HG03025 (cell line): Measurements from ENCODE around the gene MET.
"Not testable (repeated sequence)": the region's sequence is repeated elsewhere in the genome, so short reads cannot be mapped to it uniquely, and the experiment has no call there.

Experiments used
- ATAC-seq: cut with Tn5 transposase; IDR thresholded peaks from one replicate; pipeline ENCODE4 v1.9.1; 2021; ENCODE audit warnings: mild to moderate bottlenecking, moderate library complexity; ENCODE audit not compliant: unreplicated experiment, low FRiP score

Gene MET

DNA sequence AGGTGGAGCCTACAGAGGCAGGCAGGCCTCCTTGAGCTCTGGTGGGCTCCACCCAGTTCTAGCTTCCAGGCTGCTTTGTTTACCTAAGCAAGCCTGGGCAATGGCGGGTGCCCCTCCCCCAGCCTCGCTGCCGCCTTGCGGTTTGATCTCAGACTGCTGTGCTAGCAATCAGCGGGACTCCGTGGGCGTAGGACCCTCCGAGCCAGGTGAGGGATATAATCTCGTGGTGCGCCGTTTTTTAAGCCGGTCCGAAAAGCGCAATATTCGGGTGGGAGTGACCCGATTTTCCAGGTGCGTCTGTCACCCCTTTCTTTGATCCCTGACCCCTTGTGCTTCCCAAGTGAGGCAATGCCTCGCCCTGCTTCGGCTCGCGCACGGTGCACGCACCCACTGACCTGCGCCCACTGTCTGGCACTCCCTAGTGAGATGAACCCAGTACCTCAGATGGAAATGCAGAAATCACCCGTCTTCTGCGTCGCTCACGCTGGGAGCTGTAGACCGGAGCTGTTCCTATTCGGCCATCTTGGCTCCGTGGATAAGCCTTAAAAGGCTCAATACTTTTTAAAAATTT, 52.0 kb downstream of the MET start:
- not testable (repeated sequence) for ATAC-seq

DNA sequence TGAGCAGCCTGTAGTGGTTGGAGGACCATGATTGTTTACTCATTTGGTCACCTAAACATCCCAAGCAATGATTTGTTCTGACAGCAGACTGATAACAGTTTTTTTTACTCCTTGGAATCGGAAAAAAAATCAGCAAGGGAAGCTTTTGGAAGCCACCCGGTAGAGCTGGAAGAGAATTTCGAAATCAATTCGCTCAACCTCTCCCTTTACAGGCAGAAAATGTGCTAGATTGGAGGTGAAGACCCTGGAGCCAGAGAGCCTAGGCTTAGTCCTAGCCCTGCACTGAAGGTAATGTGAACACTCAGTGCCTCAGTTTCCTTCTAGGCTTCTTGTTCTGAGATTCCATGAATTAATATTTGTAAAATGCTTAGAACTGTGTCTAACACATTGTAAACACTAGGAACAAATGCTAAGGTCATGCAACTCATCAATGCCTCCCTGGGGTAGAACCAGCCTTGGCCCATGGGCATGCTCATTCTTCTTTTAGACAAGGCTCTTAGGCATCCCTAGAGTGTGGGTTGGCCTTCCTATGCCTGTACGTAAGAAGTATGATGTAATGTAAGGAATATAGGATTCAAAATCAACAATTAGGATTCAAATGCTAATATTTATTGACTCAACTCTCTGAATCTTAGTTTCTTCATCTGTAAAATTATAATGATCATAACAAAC, 52.7 kb downstream of the MET start:
- ATAC-seq, result no peak

DNA sequence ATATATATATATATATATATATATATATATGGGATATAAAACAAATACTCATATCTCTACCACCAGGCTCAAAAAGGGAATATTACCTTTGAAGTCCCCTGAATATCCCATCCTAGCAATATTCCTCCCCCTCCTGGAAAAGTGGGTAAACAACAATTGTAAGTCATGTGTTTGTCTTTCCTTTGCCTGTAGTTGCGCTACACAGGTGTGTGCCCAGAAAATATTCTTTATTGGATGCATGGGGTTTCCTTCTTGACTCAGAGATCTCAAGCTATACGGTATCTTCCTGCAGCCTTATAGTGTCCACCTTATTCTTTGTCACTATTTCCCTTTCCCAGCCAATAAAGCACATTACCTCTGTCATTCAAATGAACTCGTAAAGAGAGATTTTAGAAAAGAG, 54.2 kb downstream of the MET start:
- ATAC-seq, result no peak

DNA sequence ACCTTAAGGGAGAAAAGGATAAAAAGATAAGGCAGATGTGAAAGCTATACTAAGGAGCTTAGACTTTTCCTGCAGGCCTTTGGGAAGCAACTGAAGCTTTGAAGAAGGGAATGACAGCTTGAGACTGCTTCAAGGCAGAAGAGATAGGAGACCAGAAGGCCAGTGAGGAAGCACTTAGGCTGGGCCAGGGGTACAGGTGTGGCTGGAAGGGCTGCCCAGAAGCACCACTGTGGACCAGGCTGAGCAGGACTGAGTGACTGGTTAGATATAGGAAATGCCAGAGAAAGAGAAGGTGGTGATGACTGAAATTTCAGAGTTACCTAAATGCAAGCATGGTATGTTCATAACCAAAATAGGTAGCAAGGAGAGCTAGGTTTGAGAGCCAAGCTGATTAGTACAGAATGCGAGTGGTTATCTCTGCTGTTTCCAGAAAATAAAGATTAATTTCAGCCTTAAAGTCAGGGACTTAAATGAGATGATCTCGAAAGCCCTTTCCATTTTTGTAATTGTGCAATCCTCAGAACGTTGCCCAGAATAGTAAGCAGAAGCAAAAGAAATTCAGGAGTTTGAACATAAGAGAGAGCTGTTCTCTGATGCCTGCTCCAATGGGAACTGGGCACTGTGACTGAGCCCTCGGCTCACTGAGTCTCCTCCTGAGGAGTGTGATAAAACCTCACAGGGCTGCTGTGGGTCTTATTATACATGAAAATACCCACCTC, 54.9 kb downstream of the MET start:
- ATAC-seq, result no peak

DNA sequence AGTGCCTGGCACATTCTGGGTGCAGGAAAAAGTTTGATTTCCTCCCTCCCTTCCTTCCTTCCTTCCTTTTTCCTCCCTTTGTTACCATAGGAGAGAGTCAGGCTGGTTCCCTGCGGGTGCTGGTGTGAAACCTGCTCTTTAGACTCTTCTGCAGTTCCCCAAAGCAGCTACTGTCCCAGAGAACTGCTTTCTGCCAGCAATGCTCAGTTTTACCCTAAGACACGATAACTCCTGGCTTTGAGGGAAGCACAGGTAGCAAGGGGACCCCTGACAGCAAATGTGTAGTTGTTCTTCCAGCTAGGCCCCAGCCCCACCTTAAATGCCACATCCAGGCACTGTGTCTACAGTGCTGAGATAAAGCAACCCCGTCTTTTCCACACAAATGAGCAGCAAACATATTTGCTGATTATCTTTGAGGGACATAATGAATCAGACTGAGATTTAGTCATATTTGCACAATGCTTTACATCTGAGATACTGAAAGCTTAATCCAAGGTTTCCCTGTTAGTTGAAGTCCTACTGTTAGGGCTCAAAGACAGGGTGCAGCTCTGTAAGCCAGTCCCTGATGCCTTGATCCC, 55.5 kb downstream of the MET start:
- no peak for ATAC-seq

DNA sequence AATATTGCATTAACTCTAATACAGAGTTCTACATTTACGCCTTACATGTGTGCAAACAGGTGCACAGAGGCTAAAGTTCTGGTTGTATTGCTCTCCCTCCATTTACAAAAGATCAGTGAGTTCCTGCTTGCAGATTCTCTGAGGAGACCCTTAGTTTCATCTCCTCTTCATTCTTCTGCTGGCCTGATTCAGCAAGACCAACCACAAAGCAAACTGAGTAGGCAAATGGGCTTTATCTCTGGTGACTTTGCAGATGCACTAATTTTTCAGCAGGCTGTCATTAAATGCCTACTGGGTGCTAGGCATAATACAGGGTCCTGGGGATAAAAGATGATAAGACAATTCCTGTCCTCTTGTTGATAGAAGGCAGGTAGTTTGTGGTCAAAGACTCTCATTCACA, 56.4 kb downstream of the MET start:
- no peak for ATAC-seq

DNA sequence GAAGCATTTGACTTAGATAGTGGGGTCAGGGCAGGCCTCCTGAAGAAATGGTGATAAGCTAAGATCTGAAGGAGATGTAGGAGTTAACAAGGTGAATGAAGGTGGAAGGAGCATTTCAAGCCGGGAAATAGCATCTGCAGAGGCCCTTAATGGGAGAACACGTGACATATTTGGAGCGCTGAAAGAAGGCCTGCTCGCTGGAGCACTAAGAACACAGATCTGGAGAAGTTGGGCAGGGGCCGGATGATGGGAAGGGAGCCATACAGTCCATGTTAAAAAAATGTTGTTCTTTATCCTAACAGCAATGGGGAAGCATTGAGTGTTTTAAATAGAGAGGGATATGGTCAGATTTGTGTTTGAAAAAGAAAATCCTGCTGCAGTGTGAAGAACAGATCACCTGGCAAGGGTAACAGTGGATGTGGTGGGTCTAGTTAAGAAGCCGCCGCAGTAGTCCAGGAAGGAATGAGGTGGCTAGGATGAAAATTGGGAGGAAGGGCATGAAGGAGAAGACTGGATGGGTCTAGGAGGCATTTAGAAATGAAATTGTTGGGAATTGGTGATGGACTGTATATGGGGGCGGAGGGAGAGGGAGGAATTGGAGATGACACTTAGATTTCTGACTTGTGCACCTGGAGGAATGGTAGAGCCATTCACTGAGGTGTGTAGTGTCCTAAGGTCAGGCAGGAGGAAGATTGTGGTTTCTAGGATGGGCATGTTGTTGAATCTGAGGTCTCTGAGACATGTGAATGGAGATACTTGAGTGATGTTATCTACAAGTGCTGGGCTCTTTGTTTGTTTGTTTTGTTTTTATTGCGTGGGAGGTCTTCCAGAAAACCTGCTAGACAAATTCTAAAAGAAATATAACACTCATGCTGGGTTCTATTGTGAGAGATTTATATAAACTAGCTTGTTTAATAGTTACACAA, 58.4 kb downstream of the MET start:
- ATAC-seq, result no peak

DNA sequence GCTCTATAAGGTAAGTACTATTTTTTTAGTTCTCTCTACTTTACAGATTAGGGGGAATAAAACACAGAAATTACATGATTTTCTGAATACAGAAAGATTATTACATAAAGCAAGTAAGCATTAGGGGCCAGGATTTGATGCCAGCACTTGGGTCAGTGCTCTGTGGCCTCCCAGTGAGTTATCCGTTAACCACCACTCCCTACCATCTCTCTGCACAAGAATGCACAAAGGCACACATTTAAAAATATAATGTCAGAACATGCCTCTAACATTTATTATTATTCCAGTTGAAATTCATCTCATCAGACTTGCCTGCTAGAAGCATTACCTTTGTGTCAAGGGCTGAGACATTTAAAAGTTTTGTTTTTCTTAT, 59.0 kb downstream of the MET start:
- no peak for ATAC-seq

DNA sequence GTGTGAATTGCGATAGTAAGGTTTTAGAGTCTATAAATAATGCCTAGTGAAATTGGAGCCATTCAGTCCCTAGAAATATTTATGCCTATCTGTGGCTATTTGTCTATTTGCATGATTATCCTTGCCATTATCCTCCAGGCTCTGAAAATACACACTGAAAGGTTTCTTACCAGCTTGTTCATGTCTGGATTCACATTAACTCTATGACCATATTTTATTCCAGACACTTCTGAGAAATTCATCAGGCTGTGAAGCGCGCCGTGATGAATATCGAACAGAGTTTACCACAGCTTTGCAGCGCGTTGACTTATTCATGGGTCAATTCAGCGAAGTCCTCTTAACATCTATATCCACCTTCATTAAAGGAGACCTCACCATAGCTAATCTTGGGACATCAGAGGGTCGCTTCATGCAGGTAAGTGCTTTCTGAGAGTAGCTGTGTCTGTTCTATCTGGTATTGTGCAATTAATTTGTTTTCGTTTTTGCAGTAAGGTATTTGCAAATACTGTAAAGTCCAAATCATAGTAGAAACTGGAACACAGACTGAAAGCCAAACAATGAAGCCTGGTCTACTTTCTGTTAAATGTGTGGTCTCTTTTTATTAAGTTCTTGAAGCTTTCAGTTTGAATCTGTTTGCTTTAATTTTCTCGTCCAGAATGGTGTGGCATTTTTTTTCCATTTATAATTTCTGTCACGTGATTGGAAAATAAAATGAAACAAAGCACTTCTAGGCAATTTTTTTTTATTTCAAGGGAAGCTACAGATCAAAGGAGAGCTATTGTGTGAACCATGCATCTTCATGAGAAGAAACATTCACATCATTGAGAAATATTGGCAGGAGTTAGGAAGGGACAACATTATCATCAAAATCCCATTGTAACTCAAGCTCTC, 59.7 kb downstream of the MET start:
- ATAC-seq, result no peak

DNA sequence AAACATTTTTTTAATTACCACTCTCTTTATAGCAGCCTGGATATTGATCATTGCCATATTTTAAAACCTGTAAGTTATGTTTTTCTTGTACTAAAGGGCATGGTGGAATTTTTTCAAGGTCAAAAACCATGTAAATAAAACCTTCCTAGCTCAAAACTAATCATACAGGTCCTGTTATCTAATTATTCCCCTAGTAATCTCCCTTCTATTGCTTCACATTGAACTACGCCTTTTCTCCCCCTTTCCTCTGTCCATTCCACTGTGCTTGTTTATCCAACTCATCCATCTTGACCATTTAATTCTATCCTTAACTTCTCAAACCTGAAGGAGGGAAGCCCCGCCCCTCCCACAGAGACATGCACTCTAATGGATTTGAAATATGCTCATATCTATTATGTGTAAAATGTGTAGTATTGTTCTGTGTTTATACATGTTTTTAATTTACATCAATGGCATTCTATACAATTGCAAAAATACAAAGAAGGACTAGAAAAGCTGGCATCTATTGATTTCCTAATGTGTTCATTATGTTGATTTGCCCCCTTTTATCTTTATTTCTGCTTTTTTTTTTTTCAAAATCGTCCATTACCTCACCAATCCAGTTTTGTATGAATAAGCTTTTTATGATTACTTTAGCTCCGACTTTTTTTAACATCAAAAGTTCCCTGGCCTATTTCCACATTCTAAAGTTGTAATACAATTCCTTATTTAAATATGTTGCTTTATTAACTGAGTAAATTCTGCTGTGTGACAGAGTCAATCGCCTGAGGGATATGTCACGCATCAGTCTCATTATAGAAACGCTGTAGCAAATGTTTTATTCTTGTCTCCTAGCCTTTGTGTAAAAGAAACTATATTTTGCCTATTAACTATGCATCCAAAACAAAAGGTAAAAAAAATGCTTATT, 61.0 kb downstream of the MET start:
- ATAC-seq, result no peak

DNA sequence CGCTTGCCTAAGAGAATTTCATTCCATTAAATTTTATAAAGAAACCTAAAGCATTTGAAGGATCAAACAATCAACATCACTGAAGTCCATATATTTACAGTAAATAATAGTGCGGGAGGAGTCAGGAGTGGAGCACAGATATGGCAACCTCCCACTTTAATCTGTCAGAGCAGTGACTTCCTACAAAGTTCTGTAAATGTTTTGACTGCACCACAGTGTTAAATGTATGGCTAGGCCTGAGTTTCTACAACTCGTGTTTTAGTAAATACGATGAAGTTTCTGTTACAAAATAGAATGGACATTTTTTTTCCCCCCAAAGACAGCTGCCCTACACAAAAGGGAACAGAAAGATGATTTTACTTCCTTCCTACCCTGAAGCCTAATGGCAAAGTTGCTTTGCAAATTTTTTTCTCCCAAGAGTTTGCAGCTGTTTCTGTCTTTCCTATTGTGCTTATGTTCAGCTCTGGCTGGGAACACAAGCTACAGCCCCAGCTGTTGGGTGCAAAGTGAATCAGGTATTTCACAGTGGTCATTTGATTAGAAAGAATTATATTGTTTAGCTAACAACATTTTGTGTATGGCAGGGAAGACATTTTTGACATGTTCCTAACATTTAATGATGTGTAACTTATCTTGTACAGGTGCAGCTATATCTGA, 62.1 kb downstream of the MET start:
- no peak for ATAC-seq

DNA sequence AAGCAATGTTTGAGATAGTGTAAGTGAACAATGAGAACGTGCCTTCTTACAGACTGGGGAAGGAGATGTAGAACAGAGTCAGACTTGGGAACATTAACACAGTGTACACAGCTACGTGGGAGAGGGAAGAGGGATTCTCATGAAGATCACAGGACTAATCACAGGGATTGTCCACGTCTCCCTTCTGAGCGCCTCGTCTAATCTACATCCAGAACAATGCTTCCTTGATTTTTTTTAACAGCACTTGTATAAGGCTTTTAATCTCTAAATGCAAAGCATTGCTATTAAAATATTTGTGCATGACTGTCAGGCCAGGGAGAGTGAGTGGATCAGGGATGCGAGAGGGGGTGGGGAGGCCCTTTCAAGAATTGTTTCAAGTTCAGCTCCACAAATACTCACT, 62.7 kb downstream of the MET start:
- ATAC-seq, result no peak

DNA sequence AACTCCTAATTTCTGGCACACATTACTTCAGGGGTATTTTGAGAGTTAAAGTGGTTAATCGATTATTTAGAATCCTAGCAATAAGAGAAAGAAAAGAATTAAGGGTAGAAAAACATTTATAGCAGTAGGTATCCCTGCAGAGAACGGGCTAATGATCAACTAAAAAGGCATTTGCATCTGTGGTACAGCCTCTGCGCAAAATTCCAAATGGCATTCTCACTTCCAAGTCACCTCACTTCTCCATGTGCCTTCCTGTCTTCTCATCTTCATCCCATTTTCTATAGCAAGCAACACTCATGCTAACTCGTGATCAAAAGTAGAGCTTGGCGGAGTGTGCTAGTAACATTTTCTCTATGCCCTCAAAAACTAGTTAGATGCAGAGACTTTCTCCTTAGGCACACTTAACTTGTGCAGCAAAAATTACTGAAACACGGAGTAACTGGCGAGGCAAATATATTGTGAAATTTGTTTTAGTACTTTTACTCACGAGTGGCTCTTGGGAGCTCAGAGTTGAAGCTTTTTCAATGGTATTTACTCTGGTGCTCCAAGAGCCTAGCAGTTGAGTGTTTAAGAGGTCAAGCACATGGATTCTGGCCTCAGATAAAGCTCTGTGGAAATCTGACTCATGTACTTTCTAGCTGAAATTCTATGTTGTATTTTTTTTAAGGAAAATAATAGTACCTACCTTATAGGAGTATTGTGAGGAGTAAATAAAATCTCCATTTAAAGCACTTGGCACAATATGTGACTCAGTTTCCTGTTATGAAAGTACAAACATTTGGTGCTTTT, 65.1 kb downstream of the MET start:
- ATAC-seq, result no peak

DNA sequence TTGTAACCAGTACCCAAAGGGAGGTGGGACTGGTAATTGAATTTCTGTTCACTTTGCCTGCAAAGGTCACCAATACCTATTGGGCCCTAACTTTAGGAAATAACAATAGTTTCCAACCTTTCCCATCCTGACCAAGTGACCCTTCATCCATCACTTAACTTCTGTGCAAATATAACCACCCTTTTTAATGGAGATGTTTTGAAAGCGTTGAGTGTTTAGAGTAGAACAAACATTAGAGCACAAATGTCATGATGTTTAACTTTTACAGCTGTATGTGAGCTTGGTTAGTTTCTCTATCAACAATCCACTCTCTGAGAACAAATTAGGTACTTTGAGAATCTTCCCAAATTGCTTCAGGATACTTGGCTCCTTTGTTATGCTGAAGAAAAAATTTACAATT, 66.4 kb downstream of the MET start:
- no peak for ATAC-seq

DNA sequence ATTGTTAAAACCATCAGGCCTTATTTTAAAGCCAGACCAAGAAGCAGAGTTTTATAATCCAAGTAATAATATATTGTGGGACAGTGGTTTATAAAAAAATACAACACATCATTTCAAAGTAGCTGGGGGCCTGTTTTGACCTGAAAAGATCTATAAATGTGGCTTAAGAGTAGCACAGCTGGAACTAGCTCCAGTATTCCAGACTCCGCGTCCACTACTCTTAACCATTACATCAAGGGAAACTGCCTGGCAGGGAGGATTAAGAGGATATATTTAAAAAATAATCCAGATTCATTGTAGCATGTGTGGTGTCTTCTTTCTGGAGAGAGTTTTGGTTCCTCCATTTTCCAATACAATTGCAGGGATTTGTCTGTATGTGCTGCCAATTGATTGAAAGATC, 67.3 kb downstream of the MET start:
- no peak for ATAC-seq

DNA sequence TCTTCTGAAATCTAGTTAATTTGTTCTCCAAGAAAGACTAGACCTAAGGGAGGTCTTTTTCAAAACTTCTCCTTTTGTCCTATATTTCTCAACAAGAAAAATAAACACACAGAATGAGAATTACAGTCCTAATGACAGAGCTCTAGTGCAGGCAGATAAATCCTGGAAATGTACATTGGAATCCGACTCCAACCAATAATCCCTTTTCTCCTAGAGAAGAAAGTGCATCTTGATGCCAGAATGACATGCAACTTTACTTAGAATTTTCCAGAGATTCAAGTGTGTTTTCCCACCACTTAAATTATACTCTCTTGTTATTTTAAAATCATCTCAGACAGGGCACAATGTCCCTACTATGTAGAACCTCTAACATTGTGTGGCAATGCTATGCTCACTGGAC, 68.2 kb downstream of the MET start:
- no peak for ATAC-seq

DNA sequence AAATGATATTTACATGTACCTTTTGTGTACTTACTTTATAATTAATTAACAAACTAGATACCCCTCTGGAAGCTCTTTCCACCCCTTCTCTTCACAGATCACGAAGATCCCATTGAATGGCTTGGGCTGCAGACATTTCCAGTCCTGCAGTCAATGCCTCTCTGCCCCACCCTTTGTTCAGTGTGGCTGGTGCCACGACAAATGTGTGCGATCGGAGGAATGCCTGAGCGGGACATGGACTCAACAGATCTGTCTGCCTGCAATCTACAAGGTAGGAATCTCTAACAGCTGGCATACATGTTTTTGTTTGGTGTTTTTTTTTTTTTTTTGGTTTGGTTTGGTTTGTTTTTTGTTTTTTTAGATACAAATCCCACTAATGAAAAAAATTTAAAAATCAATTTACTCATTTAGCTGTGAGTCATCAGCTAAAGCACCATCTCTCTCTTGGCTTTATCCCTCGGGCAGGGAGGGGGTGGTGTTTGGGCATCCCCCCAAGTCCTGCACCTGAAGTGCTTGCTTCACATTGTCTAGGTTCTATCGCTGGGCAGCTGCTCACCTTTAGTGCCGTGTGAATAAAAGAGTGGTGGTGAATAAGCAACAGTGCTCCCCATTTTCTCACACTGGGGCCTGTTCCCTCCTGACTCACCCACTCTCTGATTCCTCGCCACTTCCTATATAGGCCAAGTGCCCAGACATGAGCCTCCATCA, 68.9 kb downstream of the MET start:
- no peak for ATAC-seq
